Hematopoietic multipotent progenitor cell treated with erythropoietin and hydrocortisone succinate and interleukin-3 and kit ligand, for 6 days (in vitro differentiated cells): ENCODE results near the gene PFAS.
"Not testable (repeated sequence)": the region's sequence is repeated elsewhere in the genome, so short reads cannot be mapped to it uniquely, and the experiment has no call there.

Experiments
- DNase-seq: peaks from one replicate; pipeline ENCODE4 v3.0.0-alpha.2; 2015

The PFAS gene

DNA sequence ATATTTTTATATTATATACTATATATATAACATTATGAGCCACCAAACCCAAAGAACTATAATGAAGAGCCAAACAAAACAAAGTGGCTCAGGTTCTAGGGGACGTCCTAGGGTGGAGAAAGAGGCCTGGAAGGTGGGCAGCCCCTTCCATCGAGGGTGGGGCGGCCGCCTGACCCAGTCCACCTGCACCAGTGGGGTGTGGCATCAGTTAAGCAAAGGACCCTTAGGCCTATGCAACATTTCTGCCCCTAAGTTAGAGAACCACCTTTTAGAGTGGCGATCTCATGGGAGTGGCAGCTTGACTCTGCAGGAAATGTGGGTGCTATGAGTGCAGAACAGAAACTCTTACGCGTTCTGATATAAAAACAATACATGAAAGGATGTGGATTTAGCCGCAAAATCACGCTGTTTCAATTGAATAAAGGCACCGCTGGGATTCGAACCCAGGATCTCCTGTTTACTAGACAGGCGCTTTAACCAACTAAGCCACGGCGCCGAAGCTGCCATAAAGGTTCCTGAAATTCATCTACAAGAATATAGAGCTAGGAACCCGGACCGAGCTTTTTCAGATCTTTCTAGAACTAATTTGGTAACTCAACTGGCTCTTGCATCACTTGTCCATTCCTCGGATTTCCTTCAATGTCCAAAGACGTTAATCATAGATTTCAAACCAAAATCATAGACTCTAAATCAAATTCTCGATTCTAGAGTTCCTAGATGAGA is 23.1 kb upstream of the PFAS start:
- peak; percentile 86 for DNase-seq

- DNase-seq, result peak; percentile 86
Observed at GRCh38 chr17:8226536-8227237, 22.4 kb upstream of the PFAS start.

- DNase-seq, result no peak
Observed at GRCh38 chr17:8227238-8227581, 21.9 kb upstream of the PFAS start.

- no peak for DNase-seq
Observed at GRCh38 chr17:8231701-8232100, 17.4 kb upstream of the PFAS start.

DNA sequence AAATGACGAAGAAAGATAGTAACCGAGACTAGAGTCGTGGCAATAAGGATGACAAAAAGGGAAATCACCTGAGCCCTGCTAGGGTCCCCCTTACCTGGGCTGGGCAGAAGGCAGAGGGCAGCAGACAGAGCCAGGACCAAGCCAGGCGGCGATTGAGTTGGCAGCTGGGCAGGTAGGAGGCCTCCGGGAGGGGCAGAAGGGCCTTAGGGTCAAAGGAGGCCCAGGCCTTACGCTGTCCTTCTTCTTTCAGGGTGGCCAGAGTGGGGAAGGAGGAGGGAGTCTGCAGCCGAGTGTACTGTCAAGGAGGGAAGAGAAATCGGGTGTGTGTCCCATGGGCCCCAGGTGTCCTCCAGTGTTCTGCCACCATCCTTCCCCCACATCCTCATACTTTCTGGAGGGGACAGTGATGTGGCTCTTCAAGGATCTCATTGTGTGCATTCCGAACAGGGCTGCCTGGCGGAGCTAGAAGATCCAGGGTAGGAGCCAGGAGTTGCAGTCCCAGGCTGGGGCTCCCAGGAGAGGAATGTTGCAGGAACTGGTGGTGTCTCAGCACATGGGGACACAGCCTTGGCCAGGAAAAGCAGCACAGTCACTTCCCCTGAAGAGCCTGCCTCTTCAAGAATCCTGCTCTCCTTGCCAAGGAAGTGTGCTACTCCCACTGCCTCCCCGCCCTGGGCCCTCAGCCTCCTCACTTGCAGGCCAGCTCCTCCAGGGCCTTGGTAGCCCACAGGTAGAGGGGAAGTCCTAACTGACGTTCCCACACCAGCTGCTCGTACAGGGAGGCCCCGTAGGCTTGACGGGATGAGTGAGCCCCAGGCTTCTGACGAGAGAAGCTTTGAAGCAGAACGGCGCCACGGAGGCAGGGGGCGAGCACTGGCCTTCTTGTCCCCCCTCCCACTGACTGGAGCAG is 14.5 kb upstream of the PFAS start:
- DNase-seq, result no peak

GRCh38 chr17:8235676-8236075 is 13.4 kb upstream of the PFAS start:
- DNase-seq, result no peak

DNA sequence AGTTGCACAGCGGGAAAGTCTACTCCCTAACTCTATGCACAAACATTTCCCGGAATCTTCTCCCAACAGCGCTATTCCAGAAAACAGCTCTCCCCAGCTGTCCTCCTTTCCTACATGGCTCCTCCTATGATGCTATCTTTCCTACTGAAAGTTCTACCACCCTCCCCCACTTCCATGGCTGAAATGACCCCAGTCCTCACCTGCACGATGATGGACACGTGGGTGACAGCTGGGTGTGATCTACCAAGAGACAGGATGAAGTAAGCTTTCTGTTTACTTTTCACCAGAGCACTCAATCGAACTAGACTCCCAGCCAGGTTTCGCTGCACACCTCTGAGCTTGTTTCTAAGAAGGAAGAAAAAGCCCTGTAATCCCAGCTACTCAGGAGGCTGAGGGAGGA is 11.9 kb upstream of the PFAS start:
- no peak for DNase-seq

GRCh38 chr17:8237886-8238285 is 11.2 kb upstream of the PFAS start:
- no peak for DNase-seq

DNA sequence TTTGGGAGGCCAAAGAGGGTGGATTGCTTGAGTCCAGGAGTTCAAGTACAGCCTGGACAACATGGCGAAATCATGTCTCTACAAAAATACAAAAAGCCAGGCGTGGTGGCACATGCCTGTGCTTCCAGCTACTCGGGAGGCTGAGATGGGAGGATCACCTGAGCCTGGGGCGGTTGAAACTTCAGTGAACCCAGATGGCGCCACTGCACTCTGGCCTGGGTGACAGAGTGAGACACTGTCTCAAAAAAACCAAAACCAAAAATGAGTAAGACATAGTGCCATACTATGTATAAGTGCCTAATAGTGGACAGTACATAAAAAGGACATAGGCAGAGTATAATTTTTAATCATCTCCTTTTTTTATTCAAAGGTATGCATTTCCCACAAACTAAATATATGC is 5.3 kb upstream of the PFAS start:
- peak; percentile 20 for DNase-seq

DNA sequence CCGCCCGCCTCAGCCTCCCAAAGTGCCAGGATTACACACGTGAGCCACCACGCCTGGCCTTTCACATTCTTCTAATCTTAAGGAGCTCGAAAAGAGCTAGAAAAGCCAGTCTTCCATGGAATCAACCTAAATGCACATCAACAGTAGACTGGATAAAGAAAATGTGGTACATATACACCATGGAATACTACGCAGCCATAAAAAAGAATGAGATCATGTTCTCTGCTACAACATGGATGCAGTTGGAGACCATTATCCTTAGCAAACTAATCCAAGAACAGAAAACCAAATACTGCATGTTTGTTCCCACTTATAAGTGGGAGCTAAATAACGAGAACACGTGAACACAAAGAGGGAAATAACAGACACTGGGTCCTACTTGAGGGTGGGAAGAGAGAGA is 4.3 kb upstream of the PFAS start:
- no peak for DNase-seq

DNA sequence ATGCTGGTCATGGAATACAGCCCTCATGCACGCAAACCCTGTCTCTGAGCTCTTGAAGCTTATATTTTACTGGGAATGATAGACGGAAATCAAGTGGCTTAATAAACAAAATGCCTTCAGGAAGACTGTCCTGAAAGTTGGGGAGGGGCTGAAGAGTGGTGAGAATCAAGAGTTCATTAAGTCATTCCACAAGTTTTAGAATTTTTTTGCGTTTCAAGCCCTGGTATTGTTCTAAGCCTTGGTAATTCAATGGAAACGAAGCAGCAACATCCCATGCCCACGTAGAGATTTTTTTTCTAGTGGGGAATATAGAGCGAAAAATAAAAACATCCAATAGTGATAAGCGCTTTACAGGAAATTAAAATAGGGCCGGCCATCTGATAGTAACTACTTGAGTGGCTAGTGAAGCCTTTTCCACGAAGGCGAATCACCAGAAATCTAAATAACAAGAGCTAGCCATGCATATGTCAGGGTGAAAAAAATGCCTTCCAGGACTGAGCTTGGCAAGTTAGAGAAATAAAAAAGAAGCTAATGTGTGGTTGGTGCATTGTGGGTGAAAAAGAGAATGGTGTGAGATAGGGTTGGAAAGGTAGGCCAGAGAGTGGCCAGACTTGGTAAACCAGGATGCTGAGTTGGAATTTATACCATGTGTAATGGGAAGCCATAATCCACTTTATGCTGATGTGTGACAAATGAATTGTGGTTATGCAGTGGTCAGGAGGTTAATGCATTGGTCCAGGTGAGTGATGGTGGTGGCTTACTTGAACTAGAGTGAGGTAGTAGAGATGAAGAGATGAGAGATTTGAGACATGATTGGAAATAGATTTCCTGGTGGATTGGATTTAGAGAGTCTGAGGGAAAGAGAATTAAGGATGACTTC is 772 bp downstream of the PFAS start:
- DNase-seq, result peak; percentile 52

DNA sequence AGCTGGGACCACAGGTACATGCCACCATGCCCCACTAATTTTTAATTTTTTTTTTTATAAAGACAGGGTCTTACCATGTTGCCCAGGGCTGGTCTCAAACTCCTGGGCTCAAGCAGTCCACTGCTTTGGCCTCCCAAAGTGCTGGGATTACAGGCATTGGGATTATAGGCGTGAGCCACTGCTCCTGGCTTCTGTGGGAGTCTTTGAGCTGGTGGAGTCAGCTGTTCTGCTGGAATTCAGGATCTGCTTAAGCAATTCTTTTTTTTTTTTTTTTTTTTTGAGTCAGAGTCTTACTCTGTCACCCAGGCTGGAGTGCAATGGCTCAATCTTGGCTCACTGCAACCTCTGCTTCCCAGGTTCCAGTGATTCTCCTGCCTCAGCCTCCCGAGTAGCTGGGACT is 2.3 kb downstream of the PFAS start:
- DNase-seq, result not testable (repeated sequence)

DNA sequence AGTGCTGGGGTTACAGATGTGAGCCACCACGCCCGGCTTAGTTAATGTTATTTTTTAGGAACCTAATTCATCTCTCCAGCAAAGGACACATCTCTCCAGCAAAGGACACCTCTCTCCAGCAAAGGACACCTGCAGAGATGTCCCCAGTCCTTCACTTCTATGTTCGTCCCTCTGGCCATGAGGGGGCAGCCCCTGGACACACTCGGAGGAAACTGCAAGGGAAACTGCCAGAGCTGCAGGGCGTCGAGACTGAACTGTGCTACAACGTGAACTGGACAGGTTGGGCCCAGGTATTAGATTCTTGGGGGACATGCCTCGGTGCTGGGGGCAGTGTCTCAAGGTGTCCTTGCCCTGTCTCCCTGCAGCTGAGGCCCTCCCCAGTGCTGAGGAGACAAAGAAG is 4.7 kb downstream of the PFAS start:
- DNase-seq, result peak; percentile 30

GRCh38 chr17:8254881-8255280 is 5.8 kb downstream of the PFAS start:
- no peak for DNase-seq

DNA sequence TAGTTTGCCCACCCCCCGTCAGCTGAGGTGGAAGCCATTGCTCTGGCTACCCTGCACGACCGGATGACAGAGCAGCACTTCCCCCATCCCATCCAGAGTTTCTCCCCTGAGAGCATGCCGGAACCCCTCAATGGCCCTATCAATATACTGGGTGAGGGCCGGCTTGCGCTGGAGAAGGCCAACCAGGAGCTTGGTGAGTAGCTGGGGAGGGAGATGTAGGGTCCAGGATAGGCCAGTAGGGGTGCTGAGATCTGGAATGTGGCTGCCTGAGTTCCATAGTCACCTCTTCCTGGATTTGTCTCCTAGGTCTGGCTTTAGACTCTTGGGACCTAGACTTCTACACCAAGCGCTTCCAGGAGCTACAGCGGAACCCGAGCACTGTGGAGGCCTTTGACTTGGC is 6.4 kb downstream of the PFAS start:
- DNase-seq, result no peak

GRCh38 chr17:8256291-8256690 is 7.2 kb downstream of the PFAS start:
- no peak for DNase-seq

- no peak for DNase-seq
Observed at GRCh38 chr17:8256691-8257090, 7.6 kb downstream of the PFAS start.

- DNase-seq, result no peak
Observed at GRCh38 chr17:8257801-8258200, 8.7 kb downstream of the PFAS start.

GRCh38 chr17:8264320-8264719 is 15.2 kb downstream of the PFAS start:
- no peak for DNase-seq

- no peak for DNase-seq
Observed at GRCh38 chr17:8264836-8265542, 15.9 kb downstream of the PFAS start.

- DNase-seq, result no peak
Observed at GRCh38 chr17:8266648-8267479, 17.8 kb downstream of the PFAS start.
